HG03571 (cell line): ENCODE data around the gene MKNK2.

Experiments
- ATAC-seq: cut with Tn5 transposase; IDR thresholded peaks from one replicate; pipeline ENCODE4 v1.9.1; 2021; ENCODE audit not compliant: unreplicated experiment

The MKNK2 gene

GRCh38 chr19:2058570-2059421 is 7.8 kb upstream of the MKNK2 start:
- ATAC-seq, result no peak

- no peak for ATAC-seq
Observed at GRCh38 chr19:2057484-2058469, 6.7 kb upstream of the MKNK2 start.

- ATAC-seq, result no peak
Observed at GRCh38 chr19:2056837-2057192, 5.8 kb upstream of the MKNK2 start.

GRCh38 chr19:2055931-2056836 is 5.1 kb upstream of the MKNK2 start:
- ATAC-seq, result no peak

- no peak for ATAC-seq
Observed at GRCh38 chr19:2054763-2055162, 3.7 kb upstream of the MKNK2 start.

- no peak for ATAC-seq
Observed at GRCh38 chr19:2053601-2054389, 2.8 kb upstream of the MKNK2 start.

- no peak for ATAC-seq
Observed at GRCh38 chr19:2051773-2052704, 995 bp upstream of the MKNK2 start.

GRCh38 chr19:2050349-2050990 is 574 bp downstream of the MKNK2 start:
- ATAC-seq, result peak; percentile 5

GRCh38 chr19:2049741-2050348 is 1.2 kb downstream of the MKNK2 start:
- no peak for ATAC-seq

- no peak for ATAC-seq
Observed at GRCh38 chr19:2048959-2049740, 1.9 kb downstream of the MKNK2 start.

- ATAC-seq, result no peak
Observed at GRCh38 chr19:2048104-2048958, 2.7 kb downstream of the MKNK2 start.

- no peak for ATAC-seq
Observed at GRCh38 chr19:2047449-2048103, 3.5 kb downstream of the MKNK2 start.

GRCh38 chr19:2047076-2047448 is 4.0 kb downstream of the MKNK2 start:
- no peak for ATAC-seq

- no peak for ATAC-seq
Observed at GRCh38 chr19:2046046-2046907, 4.8 kb downstream of the MKNK2 start.

GRCh38 chr19:2045501-2046045 is 5.5 kb downstream of the MKNK2 start:
- no peak for ATAC-seq
